CD4-positive, alpha-beta memory T cell (primary cell): ENCODE results near the gene MORN1. TPM values are rescaled to one million over a fixed set of nuclear protein-coding genes. Genes with fewer than 3 reads are reported as not detected.

Source experiments
- CTCF ChIA-PET: fragments of 350-600 bp; sonication (Branson Sonifier 250); formaldehyde crosslinking; loops from one replicate; lab custom pipeline; 2021; ENCODE audit warnings: inconsistent platforms; ENCODE audit not compliant: partially characterized antibody; lab: Charles Lee
- POLR2A ChIA-PET: fragments of 350-600 bp; sonication (Branson Sonifier 250); formaldehyde crosslinking; loops from one replicate; lab custom pipeline; 2021; ENCODE audit not compliant: partially characterized antibody; lab: Charles Lee
- DNase-seq, 5 donors: peaks; one replicate each; pipeline versions ENCODE4 v3.0.0 to v3.0.0-alpha.2; 2020 to 2022; ENCODE audit warnings: mixed read lengths in 1 of 5
- H3K27ac ChIP-seq: one replicate; pipeline ENCODE4 v1.7.0; 2013; ENCODE audit warnings: low read depth, low read length
- H3K27me3 ChIP-seq: 2 replicates; pipeline ENCODE4 v1.7.0; 2013; ENCODE audit warnings: mild to moderate bottlenecking, low read length, moderate library complexity; ENCODE audit not compliant: insufficient read depth
- H3K36me3 ChIP-seq: 2 replicates; pipeline ENCODE4 v1.7.0; 2013; ENCODE audit warnings: mild to moderate bottlenecking, low read length, moderate library complexity; ENCODE audit not compliant: insufficient read depth
- H3K4me1 ChIP-seq: 2 replicates; pipeline ENCODE4 v1.7.0; 2013; ENCODE audit warnings: mild to moderate bottlenecking, low read length, moderate library complexity; ENCODE audit not compliant: insufficient read depth
- H3K4me3 ChIP-seq, 2 donors: one replicate each; pipeline ENCODE4 v1.7.0; 2013; ENCODE audit warnings: low read length in 2 of 2, mild to moderate bottlenecking in 1 of 2
- H3K9me3 ChIP-seq, 2 donors: one replicate each; pipeline ENCODE4 v1.7.0; 2013; ENCODE audit warnings: low read length in 2 of 2, control low read depth in 1 of 2; ENCODE audit not compliant: control insufficient read depth in 1 of 2
- H3K27ac Mint-ChIP-seq, 7 donors: one replicate each; pipeline ENCODE4 v1.8.0; 2020 to 2021; ENCODE audit warnings: mixed read lengths in 7 of 7, mild to moderate bottlenecking in 6 of 7, inconsistent platforms in 3 of 7, moderate library complexity in 3 of 7
- H3K27me3 Mint-ChIP-seq, 2 donors: one replicate each; pipeline ENCODE4 v1.8.0; 2020 to 2021; ENCODE audit warnings: mixed read lengths in 2 of 2
- H3K36me3 Mint-ChIP-seq, 2 donors: one replicate each; pipeline ENCODE4 v1.8.0; 2020 to 2021; ENCODE audit warnings: mixed read lengths in 2 of 2, inconsistent platforms in 1 of 2, mild to moderate bottlenecking in 1 of 2
- H3K4me1 Mint-ChIP-seq, 4 donors: one replicate each; pipeline ENCODE4 v1.8.0; 2020 to 2021; ENCODE audit warnings: mixed read lengths in 4 of 4, mild to moderate bottlenecking in 1 of 4
- H3K4me3 Mint-ChIP-seq, 8 donors: one replicate each; pipeline ENCODE4 v1.8.0; 2020 to 2021; ENCODE audit warnings: mixed read lengths in 8 of 8, mild to moderate bottlenecking in 7 of 8, moderate library complexity in 6 of 8, inconsistent platforms in 3 of 8
- H3K9me3 Mint-ChIP-seq, 8 donors: one replicate each; pipeline ENCODE4 v1.8.0; 2020 to 2021; ENCODE audit warnings: mixed read lengths in 8 of 8, mild to moderate bottlenecking in 5 of 8, inconsistent platforms in 3 of 8, moderate library complexity in 1 of 8
- intact Hi-C: fragments of 100-400 bp; cut with micrococcal nuclease; formaldehyde crosslinking; loops from one replicate; pipeline ENCODE4 v1.15.1; 2023
- polyA plus RNA-seq, 2 donors: library from polyadenylated mRNA; unstranded; fragments of 300-500 nt; fragmentation: Illumina TruSeq; gene quantifications; one replicate each; pipeline ENCODE4 v1.2.3, GENCODE V29; 2021
- total RNA-seq, 2 experiments: library from RNA; stranded (reverse); gene quantifications; one replicate each; pipeline ENCODE4 v1.2.3, GENCODE V29; 2021

MORN1 gene
- total and polyA plus RNA-seq, 4 experiments from 2014 or later, result 1.9 to 15.3 (median 7.4) TPM

GRCh38 chr1:2290171-2290578 lies 101.2 kb downstream of the MORN1 start:
- H3K27me3 Mint-ChIP-seq, result no peaks in the 10 kb centered on the region
- ChIA-PET POLR2A (interaction anchor here (0.7 to 5.1 kb wide), 6 partner anchors 10 to 95 kb away, joined by 4 to 71 read pairs (median 11); partner anchors contain the start of genes FAAP20 and SKI), CTCF (interaction anchor here (1.1 kb wide), 1 partner anchor 56 kb away, joined by 4 read pairs; no protein-coding TSS in a partner anchor)
- H3K4me1 Mint-ChIP-seq, result peaks cover 33 to 91% (median 71%) of the 10 kb centered on the region in 4 donors
- Histone ChIP-seq H3K36me3 (no peaks in the 10 kb centered on the region), H3K4me3 (peak overlapping the region; percentile 32 to 69), H3K27ac (peak overlapping the region; percentile 73), H3K9me3 (no peaks in the 10 kb centered on the region), H3K4me1 (peaks cover 85% of the 10 kb centered on the region), H3K27me3 (no peaks in the 10 kb centered on the region)
- peak overlapping the region; percentile 92 to 99 (median 98) for H3K27ac Mint-ChIP-seq
- peaks cover 3 to 11% of the 10 kb centered on the region in 2 donors for H3K36me3 Mint-ChIP-seq
- intact Hi-C loops, result loop anchor here (1.0 to 2.0 kb wide), 3 partner anchors 11 to 59 kb away; no protein-coding TSS in a partner anchor
- DNase-seq, result no peak
- peak overlapping the region; percentile 86 to 95 (median 88) for H3K4me3 Mint-ChIP-seq
- H3K9me3 Mint-ChIP-seq, result peaks cover 0 to 2% (median 0%) of the 10 kb centered on the region in 8 donors

- H3K4me1 ChIP-seq, result peaks cover 79% of the 10 kb centered on the region
- peaks cover 36 to 89% (median 69%) of the 10 kb centered on the region in 4 donors for H3K4me1 Mint-ChIP-seq
Measured at GRCh38 chr1:2289607-2290006, 101.7 kb downstream of the MORN1 start.

DNA sequence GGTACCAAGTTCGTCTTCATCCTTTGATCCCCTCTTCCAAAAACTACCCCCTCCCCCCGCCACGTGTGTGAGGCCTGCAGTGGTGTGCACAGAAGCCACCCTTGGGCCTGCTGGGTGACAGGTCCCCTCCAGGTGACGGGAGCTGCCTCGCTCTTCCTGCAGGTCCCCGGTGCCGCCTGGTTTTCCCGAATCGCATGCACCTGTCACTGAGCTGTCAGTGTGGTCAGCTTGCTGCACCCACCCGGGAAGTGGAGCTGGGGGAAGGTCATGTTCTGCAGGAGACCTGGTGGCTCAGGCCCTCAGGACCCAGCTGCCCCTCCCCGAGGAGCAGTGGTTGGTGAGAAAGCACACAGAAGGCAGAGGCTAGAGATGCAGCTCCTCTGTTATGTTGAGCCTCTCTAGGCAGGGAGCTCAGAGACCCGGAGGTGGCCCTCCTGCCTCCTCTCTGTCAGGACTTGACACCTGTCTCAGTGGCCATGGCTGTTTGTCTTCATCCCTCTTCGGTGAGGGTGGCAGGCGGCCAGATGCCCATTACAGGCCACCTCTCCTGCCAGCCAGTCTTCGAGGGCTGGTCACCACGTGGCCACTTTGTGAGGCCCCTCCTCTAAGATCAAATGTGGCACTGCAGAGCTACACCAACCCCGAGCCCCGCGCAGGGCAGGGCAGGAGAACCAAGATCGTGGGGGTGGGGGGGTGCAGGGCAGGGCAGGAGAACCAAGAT lies 102.4 kb downstream of the MORN1 start:
- Histone ChIP-seq H3K27me3 (no peaks in the 10 kb centered on the region), H3K4me3 (no peak overlapping the region), H3K4me1 (peaks cover 77% of the 10 kb centered on the region), H3K9me3 (no peaks in the 10 kb centered on the region), H3K27ac (no peak overlapping the region), H3K36me3 (no peaks in the 10 kb centered on the region)
- ChIA-PET POLR2A (interaction anchor here (0.7 to 5.1 kb wide), 5 partner anchors 9 to 76 kb away, joined by 3 to 71 read pairs (median 4); partner anchors contain the start of gene SKI), CTCF (interaction anchor here (0.7 to 1.2 kb wide), 3 partner anchors 26 to 93 kb away, joined by 3 to 4 read pairs (median 3); no protein-coding TSS in a partner anchor)
- Mint-ChIP-seq H3K27me3 (no peaks in the 10 kb centered on the region), H3K27ac (peak overlapping the region; percentile 71 to 99 (median 80)), H3K9me3 (peaks cover 0 to 1% (median 0%) of the 10 kb centered on the region in 8 donors), H3K4me1 (peaks cover 36 to 85% (median 67%) of the 10 kb centered on the region in 4 donors), H3K4me3 (peak overlapping the region; percentile 21 to 78 (median 55)), H3K36me3 (peaks cover 3 to 18% of the 10 kb centered on the region in 2 donors)
- intact Hi-C loops, result no loop called here
- DNase-seq, result no peak

More at GRCh38 chr1:2289607-2290006, 101.7 kb downstream of the MORN1 start:
- Histone ChIP-seq H3K4me3 (no peak overlapping the region), H3K36me3 (no peaks in the 10 kb centered on the region), H3K27ac (peak overlapping the region; percentile 73), H3K9me3 (no peaks in the 10 kb centered on the region), H3K27me3 (no peaks in the 10 kb centered on the region)
- ChIA-PET CTCF (interaction anchor here (1.2 kb wide), 1 partner anchor 92 kb away, joined by 4 read pairs; no protein-coding TSS in a partner anchor), POLR2A (interaction anchor here (2.4 to 5.1 kb wide), 3 partner anchors 11 to 58 kb away, joined by 16 to 71 read pairs (median 37); partner anchors contain the start of gene SKI)
- Mint-ChIP-seq H3K4me3 (peak overlapping the region; percentile 20 to 95 (median 88)), H3K27ac (peak overlapping the region; percentile 92 to 99 (median 98)), H3K27me3 (no peaks in the 10 kb centered on the region), H3K9me3 (peaks cover 0 to 2% (median 0%) of the 10 kb centered on the region in 8 donors), H3K36me3 (peaks cover 3 to 16% of the 10 kb centered on the region in 2 donors)
- no peak for DNase-seq
- intact Hi-C loops, result loop anchor here (1.0 to 2.0 kb wide), 3 partner anchors 12 to 59 kb away; no protein-coding TSS in a partner anchor

DNA sequence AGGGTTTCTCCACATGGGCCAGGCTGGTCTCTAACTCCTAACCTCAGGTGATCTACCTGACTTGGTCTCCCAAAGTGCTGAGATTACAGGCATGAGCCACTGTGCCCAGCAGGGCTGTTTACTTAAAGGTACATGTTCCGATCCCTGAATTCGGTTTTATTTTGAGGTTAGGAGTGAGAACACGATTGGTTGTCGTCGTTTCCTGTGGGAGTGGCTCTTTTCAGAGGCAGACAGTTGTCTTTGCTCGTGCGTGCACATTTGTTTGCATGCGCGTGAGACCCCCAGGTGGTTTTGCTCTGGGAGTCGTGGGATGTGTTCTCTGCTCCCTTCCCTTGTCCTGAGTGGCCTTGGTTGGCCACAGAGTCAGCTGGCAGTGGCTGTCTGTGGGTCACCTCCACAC lies 103.0 kb downstream of the MORN1 start:
- H3K27me3 Mint-ChIP-seq, result no peaks in the 10 kb centered on the region
- intact Hi-C loops, result no loop called here
- ChIA-PET CTCF (interaction anchor here (0.8 to 1.2 kb wide), 2 partner anchors 55 to 93 kb away, joined by 3 to 4 read pairs; no protein-coding TSS in a partner anchor), POLR2A (interaction anchor here (0.9 to 5.1 kb wide), 4 partner anchors 10 to 57 kb away, joined by 3 to 71 read pairs (median 20); partner anchors contain the start of gene SKI)
- no peaks in the 10 kb centered on the region for H3K9me3 ChIP-seq
- H3K9me3 Mint-ChIP-seq, result no peaks in the 10 kb centered on the region
- H3K36me3 ChIP-seq, result no peaks in the 10 kb centered on the region
- no peak overlapping the region for H3K27ac ChIP-seq
- peaks cover 3 to 16% of the 10 kb centered on the region in 2 donors for H3K36me3 Mint-ChIP-seq
- H3K4me3 Mint-ChIP-seq, result peak overlapping the region in 7 of 8 donors; percentile 45 to 79 (median 59)
- peaks cover 35 to 79% (median 63%) of the 10 kb centered on the region in 4 donors for H3K4me1 Mint-ChIP-seq
- no peak overlapping the region for H3K4me3 ChIP-seq
- H3K27ac Mint-ChIP-seq, result peak overlapping the region; percentile 71 to 99 (median 80)
- H3K4me1 ChIP-seq, result peaks cover 70% of the 10 kb centered on the region
- peak in 2 of 5 donors; percentile 24 to 41 for DNase-seq
- H3K27me3 ChIP-seq, result no peaks in the 10 kb centered on the region

DNA sequence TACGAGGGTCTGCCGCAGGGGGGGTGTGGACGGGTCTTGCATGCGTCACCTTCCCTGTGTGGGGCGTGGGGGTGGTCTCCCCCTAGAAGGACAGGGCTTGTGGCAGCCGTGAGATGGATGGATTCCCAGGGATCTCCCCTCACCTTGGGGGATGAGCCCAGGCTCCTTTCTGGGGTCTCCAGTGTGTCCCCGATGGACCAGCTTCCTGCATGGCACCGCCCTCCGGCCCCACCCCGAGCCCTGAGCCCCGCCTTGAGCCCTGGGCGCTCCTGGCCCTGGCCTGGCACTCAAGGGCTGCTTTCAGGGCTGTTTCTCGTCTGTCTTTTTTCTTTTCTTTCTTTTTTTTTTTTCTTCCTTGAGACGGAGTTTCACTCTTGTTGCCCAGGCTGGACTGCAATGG lies 103.7 kb downstream of the MORN1 start:
- POLR2A ChIA-PET, result interaction anchor here (1.3 to 5.1 kb wide), 2 partner anchors 13 to 32 kb away, joined by 3 to 37 read pairs; no protein-coding TSS in a partner anchor
- peak overlapping the region in 4 of 7 donors; percentile 76 to 99 (median 80) for H3K27ac Mint-ChIP-seq
- Histone ChIP-seq H3K4me3 (no peak overlapping the region), H3K36me3 (no peaks in the 10 kb centered on the region), H3K27me3 (no peaks in the 10 kb centered on the region), H3K9me3 (no peaks in the 10 kb centered on the region), H3K4me1 (peaks cover 64% of the 10 kb centered on the region), H3K27ac (no peak overlapping the region)
- intact Hi-C loops, result no loop called here
- H3K27me3 Mint-ChIP-seq, result no peaks in the 10 kb centered on the region
- peaks cover 3 to 16% of the 10 kb centered on the region in 2 donors for H3K36me3 Mint-ChIP-seq
- CTCF ChIA-PET, result no interaction called here
- no peaks in the 10 kb centered on the region for H3K9me3 Mint-ChIP-seq
- DNase-seq, result no peak
- H3K4me3 Mint-ChIP-seq, result peak overlapping the region in 3 of 8 donors; percentile 59 to 79 (median 78)
- peaks cover 35 to 72% (median 58%) of the 10 kb centered on the region in 4 donors for H3K4me1 Mint-ChIP-seq

GRCh38 chr1:2286923-2287322 lies 104.4 kb downstream of the MORN1 start:
- Mint-ChIP-seq H3K36me3 (peaks cover 3 to 16% of the 10 kb centered on the region in 2 donors), H3K9me3 (no peaks in the 10 kb centered on the region), H3K27me3 (no peaks in the 10 kb centered on the region), H3K4me3 (peak overlapping the region in 5 of 8 donors; percentile 31 to 71 (median 56)), H3K4me1 (peaks cover 30 to 65% (median 52%) of the 10 kb centered on the region in 4 donors), H3K27ac (peak overlapping the region in 6 of 7 donors; percentile 3 to 99 (median 64))
- no peaks in the 10 kb centered on the region for H3K27me3 ChIP-seq
- ChIA-PET POLR2A (interaction anchor here (1.3 kb wide), 1 partner anchor 31 kb away, joined by 3 read pairs; no protein-coding TSS in a partner anchor), CTCF (no interaction called here)
- no peak for DNase-seq
- intact Hi-C loops, result no loop called here
- H3K36me3 ChIP-seq, result no peaks in the 10 kb centered on the region
- peaks cover 56% of the 10 kb centered on the region for H3K4me1 ChIP-seq
- H3K4me3 ChIP-seq, result no peak overlapping the region
- no peaks in the 10 kb centered on the region for H3K9me3 ChIP-seq
- H3K27ac ChIP-seq, result no peak overlapping the region
